ENCODE data around the gene WIF1.

Gene WIF1

DNA sequence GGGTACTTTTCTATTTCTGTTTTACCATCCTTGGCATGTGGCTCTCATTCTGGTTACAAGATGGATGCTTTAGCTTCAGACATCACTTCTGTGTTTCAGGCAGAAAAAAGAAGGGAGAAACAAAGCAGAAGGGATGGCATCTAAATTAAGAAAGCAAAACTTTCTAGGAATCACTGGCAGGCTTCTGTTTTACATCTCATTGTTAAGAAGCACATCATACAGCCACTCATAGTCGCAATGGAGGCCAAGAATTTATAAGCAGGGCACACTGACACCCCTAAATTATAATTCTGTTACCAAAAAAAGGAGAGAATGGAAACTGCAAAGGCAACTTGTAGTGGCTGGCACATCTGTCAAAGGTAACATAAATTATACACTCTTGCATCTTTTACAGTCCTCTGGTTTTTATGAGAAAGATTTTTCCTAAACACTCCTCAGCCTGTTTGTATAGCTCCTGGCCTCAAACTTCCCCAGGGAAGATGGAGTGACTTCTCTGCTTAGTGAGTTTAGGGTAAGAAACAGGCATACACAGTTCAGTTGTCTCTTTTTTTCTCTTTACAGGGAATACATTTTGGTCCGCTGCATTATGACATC, 26.3 kb upstream of the WIF1 start:
- Histone ChIP-seq H4K20me1 (ENCODE audit: insufficient read depth, low read length, poor library complexity, severe bottlenecking) (no peaks in the 10 kb centered on the region), H3K36me3 (ENCODE audit: insufficient read depth, low read length) (no peaks in the 10 kb centered on the region), H3K9me2 (replicated peaks; ENCODE audit: low read depth, low read length) (no peaks in the 10 kb centered on the region), H3F3A (ENCODE audit: low read depth) (no peaks in the 10 kb centered on the region), H3K4me3 (ENCODE audit: low read length, poor library complexity, severe bottlenecking) (no peak overlapping the region), H2AFZ (ENCODE audit: low read length) (no peak overlapping the region), H3K4me2 (ENCODE audit: low read depth, low read length, poor library complexity, severe bottlenecking) (no peak overlapping the region), H3K27me3 (ENCODE audit: insufficient read depth, low read length, poor library complexity, severe bottlenecking) (no peaks in the 10 kb centered on the region), H3K9ac (ENCODE audit: low read depth, low read length, poor library complexity, severe bottlenecking) (no peak overlapping the region), H3K9me3 (ENCODE audit: insufficient read depth, low read depth, low read length) (no peaks in the 10 kb centered on the region), H3K79me2 (ENCODE audit: insufficient read depth, low read length) (no peaks in the 10 kb centered on the region), H3K4me1 (ENCODE audit: insufficient read depth, low read length, poor library complexity, severe bottlenecking) (peaks cover 11% of the 10 kb centered on the region)
- no peak for TF ChIP-seq EZH2phosphoT487 (IDR thresholded peaks at IDR 0.05; ENCODE audit: borderline replicate concordance)
- TF ChIP-seq, protein P1, sequence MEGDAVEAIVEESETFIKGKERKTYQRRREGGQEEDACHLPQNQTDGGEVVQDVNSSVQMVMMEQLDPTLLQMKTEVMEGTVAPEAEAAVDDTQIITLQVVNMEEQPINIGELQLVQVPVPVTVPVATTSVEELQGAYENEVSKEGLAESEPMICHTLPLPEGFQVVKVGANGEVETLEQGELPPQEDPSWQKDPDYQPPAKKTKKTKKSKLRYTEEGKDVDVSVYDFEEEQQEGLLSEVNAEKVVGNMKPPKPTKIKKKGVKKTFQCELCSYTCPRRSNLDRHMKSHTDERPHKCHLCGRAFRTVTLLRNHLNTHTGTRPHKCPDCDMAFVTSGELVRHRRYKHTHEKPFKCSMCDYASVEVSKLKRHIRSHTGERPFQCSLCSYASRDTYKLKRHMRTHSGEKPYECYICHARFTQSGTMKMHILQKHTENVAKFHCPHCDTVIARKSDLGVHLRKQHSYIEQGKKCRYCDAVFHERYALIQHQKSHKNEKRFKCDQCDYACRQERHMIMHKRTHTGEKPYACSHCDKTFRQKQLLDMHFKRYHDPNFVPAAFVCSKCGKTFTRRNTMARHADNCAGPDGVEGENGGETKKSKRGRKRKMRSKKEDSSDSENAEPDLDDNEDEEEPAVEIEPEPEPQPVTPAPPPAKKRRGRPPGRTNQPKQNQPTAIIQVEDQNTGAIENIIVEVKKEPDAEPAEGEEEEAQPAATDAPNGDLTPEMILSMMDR (conservative IDR thresholded peaks at IDR 0.05; ENCODE audit: low read length), result no peak

DNA sequence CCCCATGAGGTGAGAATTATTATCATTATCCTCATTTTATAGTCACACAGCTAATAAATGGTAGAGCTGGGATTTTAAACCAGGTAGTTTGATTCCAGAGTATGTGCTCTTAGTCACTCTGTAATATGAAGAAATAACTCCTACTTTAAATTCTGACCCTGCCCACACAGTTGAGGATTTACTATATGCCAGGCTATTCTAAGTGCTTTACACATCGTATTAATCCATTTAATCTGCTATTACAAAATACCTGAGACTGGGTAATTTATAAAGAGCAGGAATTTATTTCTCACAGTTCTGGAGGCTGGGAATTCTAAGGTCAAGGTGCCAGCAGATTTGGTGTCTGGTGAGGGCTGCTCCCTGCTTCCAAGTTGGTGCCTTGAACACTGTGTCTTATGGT, 19.6 kb upstream of the WIF1 start:
- no peak overlapping the region for H3K9ac ChIP-seq (ENCODE audit: low read depth, low read length, poor library complexity, severe bottlenecking)
- no peaks in the 10 kb centered on the region for H4K20me1 ChIP-seq (ENCODE audit: insufficient read depth, low read length, poor library complexity, severe bottlenecking)
- H3K36me3 ChIP-seq (ENCODE audit: insufficient read depth, low read length), result no peaks in the 10 kb centered on the region
- no peaks in the 10 kb centered on the region for H3F3A ChIP-seq (ENCODE audit: low read depth)
- H3K79me2 ChIP-seq (ENCODE audit: insufficient read depth, low read length), result no peaks in the 10 kb centered on the region
- H3K4me1 ChIP-seq (ENCODE audit: insufficient read depth, low read length, poor library complexity, severe bottlenecking), result peaks cover 10% of the 10 kb centered on the region
- H3K4me3 ChIP-seq (ENCODE audit: low read length, poor library complexity, severe bottlenecking), result no peak overlapping the region
- no peak for TF ChIP-seq EZH2phosphoT487 (IDR thresholded peaks at IDR 0.05; ENCODE audit: borderline replicate concordance)
- TF ChIP-seq, protein P1 (conservative IDR thresholded peaks at IDR 0.05; ENCODE audit: low read length), result no peak
- no peaks in the 10 kb centered on the region for H3K27me3 ChIP-seq (ENCODE audit: insufficient read depth, low read length, poor library complexity, severe bottlenecking)
- no peak overlapping the region for H3K4me2 ChIP-seq (ENCODE audit: low read depth, low read length, poor library complexity, severe bottlenecking)
- H3K9me3 ChIP-seq (ENCODE audit: insufficient read depth, low read depth, low read length), result no peaks in the 10 kb centered on the region; the same call in 1 of the 2 replicates
- H3K9me2 ChIP-seq (replicated peaks; ENCODE audit: low read depth, low read length), result no peaks in the 10 kb centered on the region
- no peak overlapping the region for H2AFZ ChIP-seq (ENCODE audit: low read length)

- Histone ChIP-seq H3K9ac (ENCODE audit: low read depth, low read length, poor library complexity, severe bottlenecking) (no peak overlapping the region), H3K9me3 (ENCODE audit: insufficient read depth, low read depth, low read length) (no peaks in the 10 kb centered on the region; the same call in 1 of the 2 replicates), H3K9me2 (replicated peaks; ENCODE audit: low read depth, low read length) (no peaks in the 10 kb centered on the region), H3K27me3 (ENCODE audit: insufficient read depth, low read length, poor library complexity, severe bottlenecking) (no peaks in the 10 kb centered on the region), H2AFZ (ENCODE audit: low read length) (peak overlapping the region; percentile 57), H3F3A (ENCODE audit: low read depth) (no peaks in the 10 kb centered on the region), H3K4me3 (ENCODE audit: low read length, poor library complexity, severe bottlenecking) (no peak overlapping the region), H3K36me3 (ENCODE audit: insufficient read depth, low read length) (no peaks in the 10 kb centered on the region), H3K4me1 (ENCODE audit: insufficient read depth, low read length, poor library complexity, severe bottlenecking) (peaks cover 10% of the 10 kb centered on the region), H4K20me1 (ENCODE audit: insufficient read depth, low read length, poor library complexity, severe bottlenecking) (no peaks in the 10 kb centered on the region), H3K79me2 (ENCODE audit: insufficient read depth, low read length) (no peaks in the 10 kb centered on the region), H3K4me2 (ENCODE audit: low read depth, low read length, poor library complexity, severe bottlenecking) (peak overlapping the region; percentile 24)
- TF ChIP-seq, protein P1 (conservative IDR thresholded peaks at IDR 0.05; ENCODE audit: low read length), result no peak
- TF ChIP-seq EZH2phosphoT487 (IDR thresholded peaks at IDR 0.05; ENCODE audit: borderline replicate concordance), result no peak
These were observed 18.3 kb upstream of the WIF1 start for GRCh38 chr12:65139389-65139788.
